ENCODE results near the gene SCMH1. TPM values are rescaled to one million over a fixed set of nuclear protein-coding genes. Genes with fewer than 3 reads are reported as not detected.
"Not testable (repeated sequence)": the region's sequence is repeated elsewhere in the genome, so short reads cannot be mapped to it uniquely, and the experiment has no call there.

The SCMH1 gene
- total RNA-seq, 2 experiments from 2014 or later, result 26.3 to 27.8 TPM

- H3K36me3 Mint-ChIP-seq, result peaks cover 59% of the 10 kb centered on the region
- H3K9me3 Mint-ChIP-seq, result peaks cover 32% of the 10 kb centered on the region
- not testable (repeated sequence) for H3K4me3 Mint-ChIP-seq, H3K27me3 Mint-ChIP-seq, H3K27ac Mint-ChIP-seq, H3K4me1 Mint-ChIP-seq, DNase-seq
These were observed 35.1 kb downstream of the SCMH1 start for GRCh38 chr1:41207053-41207452.

- no peak overlapping the region for H3K4me3 Mint-ChIP-seq
- no peaks in the 10 kb centered on the region for H3K27me3 Mint-ChIP-seq
- no peak for DNase-seq
- peaks cover 3% of the 10 kb centered on the region for H3K4me1 Mint-ChIP-seq
- peaks cover 28% of the 10 kb centered on the region for H3K36me3 Mint-ChIP-seq
- H3K9me3 Mint-ChIP-seq, result peaks cover 10% of the 10 kb centered on the region
- no peak overlapping the region for H3K27ac Mint-ChIP-seq
These were observed 41.4 kb downstream of the SCMH1 start for GRCh38 chr1:41200728-41201127.

- Mint-ChIP-seq H3K4me3 (no peak overlapping the region), H3K9me3 (peaks cover 7% of the 10 kb centered on the region), H3K4me1 (peaks cover 3% of the 10 kb centered on the region), H3K27me3 (no peaks in the 10 kb centered on the region), H3K36me3 (peaks cover 21% of the 10 kb centered on the region), H3K27ac (no peak overlapping the region)
- no peak for DNase-seq
These were observed 42.7 kb downstream of the SCMH1 start for GRCh38 chr1:41199375-41199774.

- Mint-ChIP-seq H3K9me3 (no peaks in the 10 kb centered on the region), H3K27me3 (no peaks in the 10 kb centered on the region), H3K4me3 (no peak overlapping the region), H3K4me1 (peaks cover 2% of the 10 kb centered on the region), H3K36me3 (peaks cover 13% of the 10 kb centered on the region), H3K27ac (no peak overlapping the region)
- DNase-seq, result no peak
These were observed 49.5 kb downstream of the SCMH1 start for GRCh38 chr1:41192456-41193178.

GRCh38 chr1:41184446-41184845 lies 57.7 kb downstream of the SCMH1 start:
- Mint-ChIP-seq H3K4me1 (peaks cover 2% of the 10 kb centered on the region), H3K9me3 (peaks cover 7% of the 10 kb centered on the region), H3K4me3 (no peak overlapping the region), H3K36me3 (peaks cover 36% of the 10 kb centered on the region), H3K27ac (no peak overlapping the region), H3K27me3 (no peaks in the 10 kb centered on the region)
- no peak for DNase-seq

GRCh38 chr1:41178230-41178629 lies 63.9 kb downstream of the SCMH1 start:
- not testable (repeated sequence) for DNase-seq, H3K4me1 Mint-ChIP-seq, H3K27me3 Mint-ChIP-seq, H3K4me3 Mint-ChIP-seq, H3K27ac Mint-ChIP-seq
- peaks cover 15% of the 10 kb centered on the region for H3K9me3 Mint-ChIP-seq
- H3K36me3 Mint-ChIP-seq, result peaks cover 72% of the 10 kb centered on the region

- H3K4me3 Mint-ChIP-seq, result no peak overlapping the region
- H3K4me1 Mint-ChIP-seq, result peaks cover 8% of the 10 kb centered on the region
- no peaks in the 10 kb centered on the region for H3K27me3 Mint-ChIP-seq
- peaks cover 8% of the 10 kb centered on the region for H3K9me3 Mint-ChIP-seq
- DNase-seq, result no peak
- peaks cover 73% of the 10 kb centered on the region for H3K36me3 Mint-ChIP-seq
- no peak overlapping the region for H3K27ac Mint-ChIP-seq
These were observed 66.6 kb downstream of the SCMH1 start for GRCh38 chr1:41175546-41175945.

- Mint-ChIP-seq H3K27ac (no peak overlapping the region), H3K36me3 (peaks cover 73% of the 10 kb centered on the region), H3K9me3 (peaks cover 7% of the 10 kb centered on the region), H3K4me1 (peaks cover 8% of the 10 kb centered on the region), H3K27me3 (no peaks in the 10 kb centered on the region), H3K4me3 (no peak overlapping the region)
- DNase-seq, result no peak
These were observed 67.9 kb downstream of the SCMH1 start for GRCh38 chr1:41174170-41174569.

GRCh38 chr1:41173651-41174050 lies 68.5 kb downstream of the SCMH1 start:
- no peaks in the 10 kb centered on the region for H3K27me3 Mint-ChIP-seq
- no peak overlapping the region for H3K4me3 Mint-ChIP-seq
- H3K4me1 Mint-ChIP-seq, result peaks cover 8% of the 10 kb centered on the region
- H3K9me3 Mint-ChIP-seq, result peaks cover 6% of the 10 kb centered on the region
- H3K27ac Mint-ChIP-seq, result no peak overlapping the region
- DNase-seq, result no peak
- H3K36me3 Mint-ChIP-seq, result peaks cover 71% of the 10 kb centered on the region

- no peaks in the 10 kb centered on the region for H3K27me3 Mint-ChIP-seq
- no peak for DNase-seq
- peaks cover 8% of the 10 kb centered on the region for H3K4me1 Mint-ChIP-seq
- H3K27ac Mint-ChIP-seq, result no peak overlapping the region
- H3K9me3 Mint-ChIP-seq, result peaks cover 13% of the 10 kb centered on the region
- H3K36me3 Mint-ChIP-seq, result peaks cover 72% of the 10 kb centered on the region
- H3K4me3 Mint-ChIP-seq, result no peak overlapping the region
These were observed 70.7 kb downstream of the SCMH1 start for GRCh38 chr1:41171266-41171874.

GRCh38 chr1:41169799-41170180 lies 72.3 kb downstream of the SCMH1 start:
- Mint-ChIP-seq H3K36me3 (peaks cover 59% of the 10 kb centered on the region), H3K4me1 (peaks cover 10% of the 10 kb centered on the region), H3K9me3 (peaks cover 13% of the 10 kb centered on the region)

GRCh38 chr1:41169066-41169798 lies 72.9 kb downstream of the SCMH1 start:
- H3K4me1 Mint-ChIP-seq, result peaks cover 10% of the 10 kb centered on the region

More at GRCh38 chr1:41169799-41170180, 72.3 kb downstream of the SCMH1 start:
- no peak for DNase-seq
- Mint-ChIP-seq H3K27me3 (no peaks in the 10 kb centered on the region), H3K27ac (no peak overlapping the region), H3K4me3 (no peak overlapping the region)

GRCh38 chr1:41167667-41168066 lies 74.4 kb downstream of the SCMH1 start:
- Mint-ChIP-seq H3K27ac (no peak overlapping the region), H3K4me1 (peaks cover 4% of the 10 kb centered on the region), H3K36me3 (peaks cover 49% of the 10 kb centered on the region), H3K9me3 (peaks cover 13% of the 10 kb centered on the region), H3K27me3 (no peaks in the 10 kb centered on the region), H3K4me3 (no peak overlapping the region)
- no peak for DNase-seq

More at GRCh38 chr1:41169066-41169798, 72.9 kb downstream of the SCMH1 start:
- H3K36me3 Mint-ChIP-seq, result peaks cover 56% of the 10 kb centered on the region
- DNase-seq, result no peak
- H3K27ac Mint-ChIP-seq, result no peak overlapping the region
- peaks cover 13% of the 10 kb centered on the region for H3K9me3 Mint-ChIP-seq
- no peaks in the 10 kb centered on the region for H3K27me3 Mint-ChIP-seq
- H3K4me3 Mint-ChIP-seq, result no peak overlapping the region

GRCh38 chr1:41164727-41165126 lies 77.4 kb downstream of the SCMH1 start:
- no peak overlapping the region for H3K4me3 Mint-ChIP-seq
- H3K9me3 Mint-ChIP-seq, result peaks cover 13% of the 10 kb centered on the region
- no peak for DNase-seq
- no peaks in the 10 kb centered on the region for H3K27me3 Mint-ChIP-seq
- H3K36me3 Mint-ChIP-seq, result peaks cover 28% of the 10 kb centered on the region
- H3K27ac Mint-ChIP-seq, result no peak overlapping the region
- H3K4me1 Mint-ChIP-seq, result peaks cover 1% of the 10 kb centered on the region

GRCh38 chr1:41162441-41162840 lies 79.7 kb downstream of the SCMH1 start:
- peaks cover 11% of the 10 kb centered on the region for H3K36me3 Mint-ChIP-seq
- no peak overlapping the region for H3K4me3 Mint-ChIP-seq
- H3K27me3 Mint-ChIP-seq, result no peaks in the 10 kb centered on the region
- no peak for DNase-seq
- peaks cover under 1% of the 10 kb centered on the region for H3K9me3 Mint-ChIP-seq
- H3K4me1 Mint-ChIP-seq, result peaks cover 1% of the 10 kb centered on the region
- no peak overlapping the region for H3K27ac Mint-ChIP-seq

Data from activated naive CD8-positive, alpha-beta T cell treated with anti-CD3 and anti-CD28 coated beads for 36 hours (primary cell).